Esophagus squamous epithelium (tissue), 4 donors: ENCODE results near the gene MAP4K4.

Experiments used
- POLR2A ChIP-seq, 4 donors: fragments of 450-650 bp; IDR thresholded peaks; one replicate each; pipeline ENCODE4 v1.6.1; 2017; ENCODE audit warnings: antibody characterized with exemption in 4 of 4, mild to moderate bottlenecking in 4 of 4, moderate library complexity in 3 of 4
- TF ChIP-seq, protein P1 (sequence below), 6 experiments: fragments of 450-650 bp in 4 of 6; fragments of 200-600 bp in 2 of 6; sonication (generic) in 2 of 6; IDR thresholded peaks; one replicate each; pipeline ENCODE4 v1.5.1; 2016 to 2019; ENCODE audit warnings: antibody characterized with exemption in 6 of 6, mild to moderate bottlenecking in 4 of 6, moderate library complexity in 4 of 6

DNA sequence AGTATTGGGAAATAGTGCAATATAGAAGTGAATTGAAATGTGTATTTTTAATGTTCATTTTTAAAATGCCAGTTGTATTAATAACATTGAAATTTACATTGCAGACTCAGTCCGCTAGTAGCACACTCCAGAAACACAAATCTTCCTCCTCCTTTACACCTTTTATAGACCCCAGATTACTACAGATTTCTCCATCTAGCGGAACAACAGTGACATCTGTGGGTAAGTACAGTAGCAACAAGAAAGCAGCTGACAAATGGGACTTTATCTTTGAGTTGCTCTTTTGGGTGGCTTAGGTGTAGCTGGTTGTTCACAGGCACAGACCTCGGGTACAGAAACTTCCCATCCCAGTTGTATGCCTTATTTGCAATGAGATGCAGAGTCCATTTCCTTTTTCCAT, 176.0 kb downstream of the MAP4K4 start:
- TF ChIP-seq POLR2A (IDR thresholded peaks at IDR 0.05), result no peak
- TF ChIP-seq, protein P1, sequence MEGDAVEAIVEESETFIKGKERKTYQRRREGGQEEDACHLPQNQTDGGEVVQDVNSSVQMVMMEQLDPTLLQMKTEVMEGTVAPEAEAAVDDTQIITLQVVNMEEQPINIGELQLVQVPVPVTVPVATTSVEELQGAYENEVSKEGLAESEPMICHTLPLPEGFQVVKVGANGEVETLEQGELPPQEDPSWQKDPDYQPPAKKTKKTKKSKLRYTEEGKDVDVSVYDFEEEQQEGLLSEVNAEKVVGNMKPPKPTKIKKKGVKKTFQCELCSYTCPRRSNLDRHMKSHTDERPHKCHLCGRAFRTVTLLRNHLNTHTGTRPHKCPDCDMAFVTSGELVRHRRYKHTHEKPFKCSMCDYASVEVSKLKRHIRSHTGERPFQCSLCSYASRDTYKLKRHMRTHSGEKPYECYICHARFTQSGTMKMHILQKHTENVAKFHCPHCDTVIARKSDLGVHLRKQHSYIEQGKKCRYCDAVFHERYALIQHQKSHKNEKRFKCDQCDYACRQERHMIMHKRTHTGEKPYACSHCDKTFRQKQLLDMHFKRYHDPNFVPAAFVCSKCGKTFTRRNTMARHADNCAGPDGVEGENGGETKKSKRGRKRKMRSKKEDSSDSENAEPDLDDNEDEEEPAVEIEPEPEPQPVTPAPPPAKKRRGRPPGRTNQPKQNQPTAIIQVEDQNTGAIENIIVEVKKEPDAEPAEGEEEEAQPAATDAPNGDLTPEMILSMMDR (IDR thresholded peaks at IDR 0.05), result no peak
